ENCODE data around the gene ST3GAL4.
A peak's percentile ranks its signal among the peaks of the same experiment; 100 is the strongest.
"Not testable (repeated sequence)": the region's sequence is repeated elsewhere in the genome, so short reads cannot be mapped to it uniquely, and the experiment has no call there.

Gene ST3GAL4

DNA sequence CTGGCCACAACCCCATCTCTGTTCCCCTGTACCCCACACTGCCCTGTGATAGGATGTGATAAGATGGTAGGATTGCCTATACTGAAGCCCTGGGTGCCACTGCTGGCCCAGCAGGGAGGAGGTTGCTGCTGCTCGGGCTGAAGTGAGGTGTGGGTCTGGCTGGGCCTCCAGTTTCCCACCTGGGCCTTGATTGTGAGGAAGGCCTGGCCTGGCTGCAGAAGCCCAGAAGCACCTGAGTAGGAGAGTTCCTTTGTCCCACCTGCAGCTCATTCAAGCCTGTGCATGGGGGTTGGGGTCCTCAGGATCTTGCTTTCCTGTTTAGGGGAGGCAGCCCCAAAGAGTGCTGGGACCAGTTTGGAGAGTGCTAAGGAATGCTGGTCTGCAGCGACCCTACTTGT lies 3.3 kb downstream of the ST3GAL4 start:
- DNase-seq, result peak in 2 of 10 donors; percentile 49 to 67
- intact Hi-C loops (cut with DNase I), result loop anchor here (5.0 kb wide), 2 partner anchors 34 to 59 kb away; no protein-coding TSS in a partner anchor

DNA sequence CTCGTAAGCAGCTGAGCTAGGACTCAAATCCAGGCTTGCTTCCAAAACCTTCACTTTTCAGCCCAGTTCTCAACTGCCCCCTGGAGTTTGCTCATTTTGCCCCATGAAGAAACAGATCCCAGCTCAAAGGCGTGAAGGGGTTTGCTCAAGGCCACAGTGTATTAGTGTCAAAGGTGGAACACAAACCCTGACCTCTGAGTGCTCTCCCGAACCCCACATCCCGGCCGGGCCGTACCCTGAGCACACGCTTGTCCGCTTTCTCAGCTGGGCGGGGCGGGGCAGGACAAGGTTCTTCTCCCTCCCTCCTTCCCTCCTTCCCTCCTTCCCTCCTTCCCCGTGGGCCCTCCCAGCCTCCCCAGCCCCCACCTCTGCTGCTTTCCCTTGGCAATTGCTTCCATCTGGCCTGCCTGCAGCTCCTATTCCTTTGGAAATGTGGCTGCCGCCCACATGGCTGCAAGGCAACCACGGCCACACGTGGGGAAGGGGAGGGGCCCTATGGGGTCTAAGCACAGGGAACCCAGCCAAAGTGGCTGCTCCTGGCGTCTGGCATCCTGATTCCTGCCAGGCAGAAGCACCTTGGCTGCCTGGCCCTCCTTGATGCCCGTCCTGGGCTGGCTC lies 4.1 kb downstream of the ST3GAL4 start:
- intact Hi-C loops (cut with DNase I), result loop anchor here (5.0 kb wide), 2 partner anchors 33 to 58 kb away; no protein-coding TSS in a partner anchor
- peak; percentile 39 to 94 (median 73) for DNase-seq

DNA sequence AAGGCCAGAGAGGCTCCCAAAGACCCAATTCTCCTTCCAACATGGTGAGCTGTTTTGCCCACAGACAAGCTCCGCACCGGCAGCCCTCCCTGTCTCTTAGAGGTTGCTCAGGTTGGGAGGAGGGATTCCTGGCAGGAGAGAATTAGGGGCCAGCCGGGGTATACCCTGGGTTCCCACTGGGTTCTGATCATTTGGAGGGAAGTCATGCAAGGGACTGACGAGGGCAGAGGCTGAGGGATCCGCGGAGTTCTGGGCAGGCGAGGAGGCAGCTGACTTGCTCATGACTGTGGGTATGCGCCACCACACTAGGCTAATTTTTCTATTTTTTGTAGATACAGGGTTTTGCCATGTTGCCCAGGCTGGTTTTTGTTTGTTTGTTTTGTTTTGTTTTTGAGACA lies 4.6 kb downstream of the ST3GAL4 start:
- peak in 3 of 10 donors; percentile 22 to 85 (median 73) for DNase-seq
- intact Hi-C loops (cut with DNase I), result no loop called here

GRCh38 chr11:126361400-126361799 lies 5.9 kb downstream of the ST3GAL4 start:
- DNase-seq, result peak in 4 of 10 donors; percentile 8 to 66 (median 52)
- intact Hi-C loops (cut with DNase I), result no loop called here

DNA sequence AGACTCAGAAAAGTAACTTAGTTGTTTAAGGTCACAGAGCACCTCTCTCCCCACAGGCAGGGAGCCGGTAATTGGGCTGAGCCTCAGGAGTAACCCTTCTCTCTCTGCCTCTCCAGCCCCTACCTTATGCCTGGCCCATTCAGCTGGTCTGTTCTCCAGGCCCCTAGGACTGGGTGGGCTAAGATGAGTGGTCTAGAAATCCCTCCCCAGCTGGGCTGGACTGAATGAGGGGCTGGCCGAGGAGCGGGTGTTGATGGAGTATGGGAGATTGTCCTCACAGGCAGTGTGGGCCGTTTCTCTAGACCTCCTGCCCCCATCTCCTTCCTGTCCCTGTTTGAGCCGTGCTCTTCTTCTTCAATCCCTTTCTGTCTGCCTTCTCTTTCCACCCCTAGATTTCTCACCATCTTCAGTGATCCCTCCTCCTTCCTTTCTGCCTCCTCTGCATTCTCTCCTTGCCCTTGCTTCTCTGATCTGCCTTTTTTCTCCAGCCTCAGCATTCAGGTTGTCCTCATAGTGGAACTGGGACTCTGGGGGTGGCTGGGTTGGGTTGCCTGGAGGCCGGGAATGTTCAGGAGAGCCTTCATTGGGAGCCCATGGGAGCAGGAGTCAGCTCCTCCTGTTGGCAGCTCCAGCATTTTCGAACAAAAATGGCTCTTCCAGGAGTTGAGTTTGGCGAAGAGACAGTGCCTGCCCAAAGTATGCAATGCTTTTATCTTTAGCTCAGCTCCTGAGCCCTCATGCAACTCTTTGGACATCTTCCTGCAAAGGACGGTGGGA lies 7.6 kb downstream of the ST3GAL4 start:
- peak in 2 of 10 donors; percentile 75 to 85 for DNase-seq
- intact Hi-C loops (cut with DNase I), result no loop called here

GRCh38 chr11:126363706-126364248 lies 8.3 kb downstream of the ST3GAL4 start:
- peak; percentile 59 to 97 (median 70) for DNase-seq
- intact Hi-C loops (cut with DNase I), result no loop called here

GRCh38 chr11:126364735-126365134 lies 9.2 kb downstream of the ST3GAL4 start:
- DNase-seq, result peak in 2 of 10 donors; percentile 25 to 32
- intact Hi-C loops (cut with DNase I), result not testable (repeated sequence)

- intact Hi-C loops (cut with DNase I), result not testable (repeated sequence)
- DNase-seq, result peak in 1 of 10 donors; percentile 75
Measured at GRCh38 chr11:126365508-126365907, 10.0 kb downstream of the ST3GAL4 start.

DNA sequence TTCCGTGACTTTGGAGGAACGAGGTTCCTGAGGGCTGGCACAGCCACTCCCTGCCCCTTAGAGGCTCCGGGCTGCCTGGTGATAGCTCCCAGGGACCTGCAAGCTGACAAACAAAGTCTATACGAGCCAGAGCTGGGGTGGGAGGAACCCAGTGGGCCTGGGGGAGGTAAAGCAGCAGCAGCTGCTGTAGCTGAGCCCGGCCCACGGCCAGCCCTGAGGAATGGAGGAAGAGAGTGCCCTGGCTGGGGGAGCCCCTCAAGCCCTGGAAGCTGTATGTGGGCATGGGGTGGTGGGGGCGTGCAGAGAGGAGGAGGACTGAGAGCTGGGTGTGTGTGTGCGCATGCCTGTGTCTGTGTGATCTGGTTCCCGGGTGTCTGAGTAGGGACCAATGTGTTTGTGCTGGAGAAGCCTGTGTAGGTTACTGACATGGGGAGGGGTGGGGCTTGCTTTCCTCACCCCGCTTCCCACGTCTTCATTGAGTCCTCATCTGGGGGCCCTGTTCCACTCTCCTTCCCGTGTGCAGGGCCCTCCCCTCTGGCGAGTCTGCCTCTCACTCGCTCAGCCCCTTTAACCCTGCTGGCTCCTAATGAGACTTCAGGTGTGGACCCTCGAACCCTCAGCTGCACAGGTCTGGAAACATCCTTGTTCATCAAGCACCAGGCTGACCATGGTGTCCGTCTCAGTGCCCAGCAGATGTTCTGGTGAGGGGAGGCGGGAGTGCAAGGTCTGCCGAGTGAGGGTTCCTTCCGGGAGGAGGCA lies 10.8 kb downstream of the ST3GAL4 start:
- intact Hi-C loops (cut with DNase I), result no loop called here

DNA sequence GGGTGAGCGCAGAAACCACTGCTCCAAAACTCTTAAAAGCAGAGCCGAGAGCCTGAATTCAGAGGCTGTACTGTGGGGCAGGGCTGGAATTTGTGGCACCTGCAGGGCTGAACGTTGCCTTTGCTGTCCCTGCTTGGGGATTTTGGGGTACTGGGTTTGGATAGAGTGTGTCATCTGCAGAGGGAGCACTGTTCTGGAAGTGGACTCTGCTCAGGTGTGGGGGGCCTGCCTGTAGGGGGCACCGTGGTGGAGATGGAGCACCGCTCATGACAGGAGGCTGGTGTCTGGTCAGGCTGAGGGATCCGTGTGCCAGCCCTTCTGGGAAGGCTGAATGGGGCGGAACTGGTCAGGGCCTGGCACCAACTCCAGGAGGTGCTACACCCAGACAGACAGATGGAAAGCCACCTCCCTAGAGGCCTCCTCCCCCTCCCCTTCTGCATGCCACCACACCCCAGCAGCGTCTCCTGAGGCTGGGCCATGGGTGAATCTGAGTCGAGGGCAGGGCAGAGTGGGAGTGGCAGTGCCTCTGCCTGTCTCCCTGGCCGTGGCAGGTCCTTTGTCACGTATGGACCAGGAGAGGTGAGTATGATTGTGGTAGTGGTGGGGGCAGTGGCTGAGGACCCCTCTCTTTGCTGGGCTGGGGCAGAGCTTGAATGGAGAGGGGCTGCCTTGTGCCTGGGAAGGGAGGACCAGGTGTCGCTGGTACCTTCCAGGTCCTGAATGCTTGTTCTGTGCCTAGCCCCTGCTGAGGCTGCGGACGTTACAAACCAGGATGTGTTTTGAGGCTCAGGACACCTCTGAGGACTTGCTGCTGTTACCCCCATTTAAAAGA lies 11.6 kb downstream of the ST3GAL4 start:
- peak in 4 of 10 donors; percentile 38 to 89 (median 56) for DNase-seq
- intact Hi-C loops (cut with DNase I), result not testable (repeated sequence)

More for the DNA sequence above, 10.8 kb downstream of the ST3GAL4 start:
- peak in 6 of 10 donors; percentile 33 to 92 (median 62) for DNase-seq

- intact Hi-C loops (cut with DNase I), result not testable (repeated sequence)
- peak in 2 of 10 donors; percentile 1 to 43 for DNase-seq
Measured at GRCh38 chr11:126367806-126368205, 12.3 kb downstream of the ST3GAL4 start.

GRCh38 chr11:126368336-126369119 lies 13.0 kb downstream of the ST3GAL4 start:
- DNase-seq, result peak in 3 of 10 donors; percentile 57 to 65 (median 63)
- intact Hi-C loops (cut with DNase I), result not testable (repeated sequence)

- intact Hi-C loops (cut with DNase I), result no loop called here
- DNase-seq, result no peak
Measured at GRCh38 chr11:126370016-126370415, 14.5 kb downstream of the ST3GAL4 start.

DNA sequence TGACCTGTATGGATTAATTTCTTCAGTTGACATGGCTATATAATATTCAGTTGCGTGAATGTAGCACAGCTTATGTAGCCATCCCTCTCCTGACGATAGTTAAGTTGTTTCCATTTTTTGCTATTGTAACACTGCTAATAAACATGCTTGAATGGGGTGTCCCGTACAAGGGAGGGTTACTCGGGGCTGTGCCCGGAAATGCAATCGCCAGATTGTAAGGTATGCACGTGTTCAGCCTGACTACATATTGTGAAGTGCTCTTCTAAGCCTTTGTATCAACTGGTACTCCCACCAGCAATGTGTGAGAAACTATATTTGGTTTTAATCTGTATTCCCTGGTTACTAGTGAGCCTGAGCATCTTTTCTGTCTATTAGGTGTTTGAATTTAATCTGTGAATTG lies 16.1 kb downstream of the ST3GAL4 start:
- DNase-seq, result no peak
- intact Hi-C loops (cut with DNase I), result no loop called here

DNA sequence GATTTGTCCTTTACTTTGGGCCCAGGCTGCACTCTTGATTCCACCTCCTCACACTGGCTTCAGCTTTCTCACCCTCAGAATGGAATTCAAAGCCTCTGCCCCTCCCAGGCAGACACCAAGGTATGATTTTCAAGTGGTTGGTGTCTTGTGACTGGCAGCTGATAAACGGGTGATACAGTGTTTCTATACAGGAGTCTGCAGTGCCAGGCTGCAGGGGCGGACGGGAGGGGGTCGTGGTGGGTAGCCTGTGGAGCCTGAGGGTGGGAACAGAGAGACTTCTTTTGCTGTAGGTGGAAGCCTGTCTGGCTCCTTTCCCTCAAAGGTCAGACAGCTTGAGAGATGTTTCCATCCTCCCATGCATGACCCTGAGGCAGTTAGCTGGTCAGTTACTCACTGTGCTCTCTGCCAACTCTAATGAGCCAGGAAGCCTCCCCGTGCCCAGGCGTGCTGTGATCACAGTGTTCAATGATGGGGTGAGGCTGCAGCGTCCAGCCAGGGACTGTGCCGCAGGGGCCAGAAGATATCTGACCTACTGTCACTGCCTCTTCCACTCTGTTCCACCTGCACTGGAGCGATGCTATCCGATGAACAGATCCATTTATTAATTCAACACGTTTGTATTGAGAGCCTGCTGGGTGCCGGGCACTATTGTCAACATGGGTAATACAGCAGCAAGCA lies 18.0 kb downstream of the ST3GAL4 start:
- DNase-seq, result peak in 2 of 10 donors; percentile 45 to 64
- intact Hi-C loops (cut with DNase I), result not testable (repeated sequence)

GRCh38 chr11:126374562-126375300 lies 19.2 kb downstream of the ST3GAL4 start:
- peak in 2 of 10 donors; percentile 9 to 26 for DNase-seq
- intact Hi-C loops (cut with DNase I), result not testable (repeated sequence)

GRCh38 chr11:126375726-126376125 lies 20.2 kb downstream of the ST3GAL4 start:
- intact Hi-C loops (cut with DNase I), result no loop called here
- no peak for DNase-seq

DNA sequence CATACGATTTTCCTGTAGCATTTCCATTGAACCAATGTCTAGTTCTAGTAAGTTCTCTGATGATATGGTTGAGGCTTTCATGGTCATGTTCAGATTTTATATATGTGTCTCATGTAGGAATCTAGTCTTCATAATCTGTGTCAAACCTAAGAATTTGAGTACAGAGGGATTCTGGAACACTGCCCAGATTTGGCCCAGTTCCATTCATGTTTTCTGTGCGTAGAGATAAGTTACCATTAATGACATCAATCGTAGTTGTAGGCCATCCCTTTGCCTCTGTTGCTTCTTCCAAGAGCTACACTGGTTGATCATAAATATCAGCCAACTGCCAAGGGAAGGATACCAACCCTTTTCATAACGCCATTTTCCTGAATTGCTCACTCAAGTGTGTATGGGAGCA lies 23.3 kb downstream of the ST3GAL4 start:
- intact Hi-C loops (cut with DNase I), result no loop called here

More for the DNA sequence above, 23.3 kb downstream of the ST3GAL4 start:
- DNase-seq, result no peak

Data from posterior cingulate gyrus (tissue), 11 donors.